Progenitor cell of endocrine pancreas (in vitro differentiated cells): Measurements from ENCODE around the gene NRP2. TPM values are rescaled to one million over a fixed set of nuclear protein-coding genes. Genes with fewer than 3 reads are reported as not detected.
A peak's percentile ranks its signal among the peaks of the same experiment; 100 is the strongest.

Source experiments
- DNase-seq: peaks from one replicate; pipeline ENCODE4 v3.0.0; 2021; ENCODE audit warnings: low spot score; ENCODE audit not compliant: unreplicated experiment
- H3K27ac Mint-ChIP-seq: 2 replicates; pipeline ENCODE4 v1.8.0; 2021; ENCODE audit warnings: mild to moderate bottlenecking, moderate library complexity, mixed read lengths
- H3K27me3 Mint-ChIP-seq: 2 replicates; pipeline ENCODE4 v1.8.0; 2021; ENCODE audit warnings: mixed read lengths
- H3K36me3 Mint-ChIP-seq: 2 replicates; pipeline ENCODE4 v1.8.0; 2022; ENCODE audit warnings: mixed read lengths; ENCODE audit not compliant: insufficient read depth
- H3K4me1 Mint-ChIP-seq: 2 replicates; pipeline ENCODE4 v1.8.0; 2021; ENCODE audit warnings: low read depth, mixed read lengths
- H3K4me3 Mint-ChIP-seq: 2 replicates; pipeline ENCODE4 v1.8.0; 2021; ENCODE audit warnings: low read depth, mild to moderate bottlenecking, moderate library complexity, mixed read lengths
- H3K9me3 Mint-ChIP-seq: 2 replicates; pipeline ENCODE4 v1.8.0; 2021; ENCODE audit warnings: low read depth, mixed read lengths
- CTCF ChIP-seq: fragments of 200-600 bp; sonication (generic); IDR thresholded peaks from one replicate; pipeline ENCODE4 v1.5.0; 2021; ENCODE audit warnings: antibody characterized with exemption, mild to moderate bottlenecking; ENCODE audit not compliant: unreplicated experiment
- total RNA-seq: library from RNA; stranded (reverse); gene quantifications from 2 replicates; pipeline ENCODE4 v1.2.1, GENCODE V29; 2021

NRP2 gene
- total RNA-seq, 1 donor from 2014 or later = 6.3 TPM

GRCh38 chr2:205800773-205801172 is 118.5 kb downstream of the NRP2 start:
- peaks cover 5% of the 10 kb centered on the region for H3K36me3 Mint-ChIP-seq
- H3K27me3 Mint-ChIP-seq = no peaks in the 10 kb centered on the region
- no peak for TF ChIP-seq CTCF
- DNase-seq = no peak
- H3K4me1 Mint-ChIP-seq = peaks cover 10% of the 10 kb centered on the region
- peak overlapping the region; percentile 75 for H3K27ac Mint-ChIP-seq
- no peak overlapping the region for H3K4me3 Mint-ChIP-seq
- peaks cover 9% of the 10 kb centered on the region for H3K9me3 Mint-ChIP-seq

- no peak for TF ChIP-seq CTCF
- Mint-ChIP-seq H3K4me3 (no peak overlapping the region), H3K36me3 (peaks cover 5% of the 10 kb centered on the region), H3K27me3 (no peaks in the 10 kb centered on the region), H3K4me1 (peaks cover 23% of the 10 kb centered on the region), H3K9me3 (peaks cover 9% of the 10 kb centered on the region), H3K27ac (no peak overlapping the region)
- no peak for DNase-seq
Observed at GRCh38 chr2:205802065-205802464, 119.8 kb downstream of the NRP2 start.

GRCh38 chr2:205802941-205803340 is 120.6 kb downstream of the NRP2 start:
- DNase-seq = no peak
- Mint-ChIP-seq H3K36me3 (peaks cover 4% of the 10 kb centered on the region), H3K4me3 (no peak overlapping the region), H3K9me3 (peaks cover 9% of the 10 kb centered on the region), H3K27ac (no peak overlapping the region), H3K4me1 (peaks cover 29% of the 10 kb centered on the region), H3K27me3 (no peaks in the 10 kb centered on the region)
- no peak for TF ChIP-seq CTCF

- Mint-ChIP-seq H3K27me3 (no peaks in the 10 kb centered on the region), H3K4me3 (no peak overlapping the region), H3K36me3 (peaks cover 4% of the 10 kb centered on the region), H3K9me3 (peaks cover 9% of the 10 kb centered on the region), H3K27ac (no peak overlapping the region), H3K4me1 (peaks cover 29% of the 10 kb centered on the region)
- no peak for TF ChIP-seq CTCF
- DNase-seq = no peak
Observed at GRCh38 chr2:205803500-205803899, 121.2 kb downstream of the NRP2 start.

GRCh38 chr2:205805136-205805535 is 122.8 kb downstream of the NRP2 start:
- H3K36me3 Mint-ChIP-seq = peaks cover 2% of the 10 kb centered on the region
- no peak overlapping the region for H3K27ac Mint-ChIP-seq
- H3K27me3 Mint-ChIP-seq = no peaks in the 10 kb centered on the region
- H3K4me1 Mint-ChIP-seq = peaks cover 29% of the 10 kb centered on the region
- no peak for DNase-seq
- no peak overlapping the region for H3K4me3 Mint-ChIP-seq
- no peak for TF ChIP-seq CTCF
- H3K9me3 Mint-ChIP-seq = no peaks in the 10 kb centered on the region
